Measurements from ENCODE around the gene MREG. TPM values are rescaled to one million over a fixed set of nuclear protein-coding genes. Genes with fewer than 3 reads are reported as not detected.

The MREG gene
- polyA plus RNA-seq, 2 of the 4 experiments (the other 2 are of a cell fraction): 6.4 to 8.0 TPM

DNA sequence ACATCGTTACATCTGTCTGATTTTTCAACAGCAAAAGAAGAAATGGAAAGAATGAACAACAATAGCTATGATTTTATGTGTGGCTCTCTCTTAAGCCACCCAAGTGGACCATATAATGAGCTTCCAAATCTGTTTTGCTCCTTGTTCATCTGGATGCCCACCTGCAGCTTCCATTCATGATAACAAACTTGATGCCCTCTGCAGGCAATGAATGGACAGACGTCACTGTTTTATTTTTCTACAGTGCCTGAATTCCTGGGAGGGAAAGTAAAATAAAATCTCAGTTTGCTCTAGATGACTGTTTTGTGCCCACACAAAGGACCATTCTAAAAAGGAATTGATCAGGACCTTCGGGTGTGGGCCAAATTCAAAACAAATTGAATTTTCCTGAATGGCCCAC, 5.0 kb downstream of the MREG start:
- H3K4me1 ChIP-seq: peaks cover 29% of the 10 kb centered on the region
- H3K4me3 ChIP-seq: no peak overlapping the region
- no peak overlapping the region for H3K4me2 ChIP-seq
- no peak for DNase-seq (ENCODE audit: low read depth in 1 of 2, low spot score in 1 of 2)
- no peak overlapping the region for H3K27ac ChIP-seq
- FAIRE-seq: no peak
- TF ChIP-seq ESRRA (IDR thresholded peaks at IDR 0.05; ENCODE audit: borderline replicate concordance, low read length) (no peak), RAD21 (conservative IDR thresholded peaks at IDR 0.05 in 1 of 2, IDR thresholded peaks at IDR 0.05 in 1 of 2) (peak in 1 of 2 experiments; percentile 22; a peak in 1 of 5 replicates)
- TF ChIP-seq, protein P1, sequence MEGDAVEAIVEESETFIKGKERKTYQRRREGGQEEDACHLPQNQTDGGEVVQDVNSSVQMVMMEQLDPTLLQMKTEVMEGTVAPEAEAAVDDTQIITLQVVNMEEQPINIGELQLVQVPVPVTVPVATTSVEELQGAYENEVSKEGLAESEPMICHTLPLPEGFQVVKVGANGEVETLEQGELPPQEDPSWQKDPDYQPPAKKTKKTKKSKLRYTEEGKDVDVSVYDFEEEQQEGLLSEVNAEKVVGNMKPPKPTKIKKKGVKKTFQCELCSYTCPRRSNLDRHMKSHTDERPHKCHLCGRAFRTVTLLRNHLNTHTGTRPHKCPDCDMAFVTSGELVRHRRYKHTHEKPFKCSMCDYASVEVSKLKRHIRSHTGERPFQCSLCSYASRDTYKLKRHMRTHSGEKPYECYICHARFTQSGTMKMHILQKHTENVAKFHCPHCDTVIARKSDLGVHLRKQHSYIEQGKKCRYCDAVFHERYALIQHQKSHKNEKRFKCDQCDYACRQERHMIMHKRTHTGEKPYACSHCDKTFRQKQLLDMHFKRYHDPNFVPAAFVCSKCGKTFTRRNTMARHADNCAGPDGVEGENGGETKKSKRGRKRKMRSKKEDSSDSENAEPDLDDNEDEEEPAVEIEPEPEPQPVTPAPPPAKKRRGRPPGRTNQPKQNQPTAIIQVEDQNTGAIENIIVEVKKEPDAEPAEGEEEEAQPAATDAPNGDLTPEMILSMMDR (IDR thresholded peaks at IDR 0.05): peak; percentile 9; the same call in 1 of the 3 replicates
- WGBS (ENCODE audit: missing lambda C conversion rate): 42% methylated on average over 3 of the region's 3 CpGs
- no peak for ATAC-seq
- no peaks in the 10 kb centered on the region for H3K9me3 ChIP-seq
- ChIA-PET POLR2A (no interaction called here), CTCF (interaction anchor here (1.0 to 4.8 kb wide), 3 partner anchors 11 to 58 kb away, joined by 3 to 28 read pairs (median 5); no protein-coding TSS in a partner anchor)

DNA sequence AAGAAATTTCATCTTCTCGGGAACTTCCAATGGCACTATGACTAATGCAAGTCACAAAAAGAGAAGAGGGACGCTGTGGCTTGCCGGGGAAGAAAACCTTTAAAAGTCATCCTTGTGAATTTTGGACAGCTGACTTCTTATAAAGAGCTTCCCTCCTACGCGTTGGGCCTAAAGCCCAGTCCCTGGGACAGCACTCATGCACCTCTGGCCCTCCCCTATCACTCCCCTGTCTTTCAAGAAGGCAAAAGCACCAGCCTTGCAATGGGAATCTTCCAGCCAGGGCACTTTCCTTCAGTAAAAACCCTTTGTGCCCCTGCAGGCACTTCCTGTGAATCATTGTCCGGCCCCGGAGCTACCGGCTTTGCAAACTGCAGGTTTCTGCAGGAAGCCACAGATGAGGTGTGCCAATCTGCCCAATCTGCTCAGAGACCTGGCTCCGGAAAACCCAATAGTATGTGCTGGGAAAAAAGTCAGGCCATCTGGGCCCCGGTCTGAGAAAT, 7.1 kb downstream of the MREG start:
- Histone ChIP-seq H3K27ac (peak overlapping the region; percentile 34 to 59; a peak in 5 of 6 replicates), H3K4me3 (no peak overlapping the region), H3K9me3 (no peaks in the 10 kb centered on the region), H3K4me2 (peak overlapping the region; percentile 60), H3K4me1 (peaks cover 16% of the 10 kb centered on the region)
- TF ChIP-seq RAD21 (conservative IDR thresholded peaks at IDR 0.05 in 1 of 2, IDR thresholded peaks at IDR 0.05 in 1 of 2) (no peak), FOSL2 (IDR thresholded peaks at IDR 0.05) (no peak), FOSL2 (CRISPR knock-in tag; IDR thresholded peaks at IDR 0.05) (no peak), FOSB (CRISPR knock-in tag; IDR thresholded peaks at IDR 0.05) (no peak), PHF8 (IDR thresholded peaks at IDR 0.05; ENCODE audit: borderline replicate concordance, low read depth) (no peak)
- TF ChIP-seq, protein P2, sequence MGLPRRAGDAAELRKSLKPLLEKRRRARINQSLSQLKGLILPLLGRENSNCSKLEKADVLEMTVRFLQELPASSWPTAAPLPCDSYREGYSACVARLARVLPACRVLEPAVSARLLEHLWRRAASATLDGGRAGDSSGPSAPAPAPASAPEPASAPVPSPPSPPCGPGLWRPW (IDR thresholded peaks at IDR 0.05): no peak
- ATAC-seq: peak; percentile 63 to 70; a peak in 4 of 6 replicates
- POLR2A ChIA-PET: no interaction called here
- no peak for FAIRE-seq
- CTCF ChIA-PET: interaction anchor here (0.6 to 1.3 kb wide), 6 partner anchors 16 to 56 kb away, joined by 3 to 4 read pairs (median 4); no protein-coding TSS in a partner anchor
- WGBS (ENCODE audit: missing lambda C conversion rate): 45% methylated on average over 10 of the region's 10 CpGs
- peak in 1 of 2 experiments; percentile 24 for DNase-seq (ENCODE audit: low read depth in 1 of 2, low spot score in 1 of 2)

DNA sequence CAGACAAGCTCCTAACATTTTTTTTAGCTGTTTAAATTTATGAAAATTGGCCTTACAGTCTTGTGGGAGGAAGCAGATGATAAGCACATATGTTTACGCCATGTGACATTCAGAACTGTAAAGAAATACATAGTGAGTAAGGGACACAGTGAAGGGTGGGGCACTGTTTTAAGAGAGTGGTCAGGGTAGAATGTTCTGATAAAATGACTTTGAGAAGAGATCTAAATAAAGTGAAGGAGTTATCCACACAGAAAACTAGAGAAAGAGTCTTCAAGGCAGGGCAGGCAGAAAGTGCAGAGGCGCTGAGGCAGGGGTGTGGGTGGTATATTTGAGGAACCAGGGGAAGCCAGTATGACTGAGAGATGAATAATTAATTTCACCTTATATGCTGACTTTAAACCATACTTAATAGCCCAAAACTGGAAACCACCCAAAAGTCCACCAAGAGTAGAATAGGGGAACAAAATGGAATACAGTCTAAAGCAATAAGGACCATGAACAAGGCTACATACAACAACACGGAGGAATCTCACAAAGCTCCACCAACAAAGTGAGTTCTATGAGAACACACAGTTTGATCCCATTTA, 8.6 kb downstream of the MREG start:
- ATAC-seq: no peak
- DNase-seq (ENCODE audit: low read depth in 1 of 2, low spot score in 1 of 2): no peak
- ChIA-PET POLR2A (interaction anchor here (0.6 kb wide), 1 partner anchor 27 kb away, joined by 3 read pairs; no protein-coding TSS in a partner anchor), CTCF (interaction anchor here (0.6 to 1.7 kb wide), 3 partner anchors 55 to 1905 kb away, joined by 4 to 5 read pairs (median 4); no protein-coding TSS in a partner anchor)
- H3K9me3 ChIP-seq: no peaks in the 10 kb centered on the region
- H3K4me2 ChIP-seq: no peak overlapping the region
- 98% methylated on average over 3 of the region's 3 CpGs for WGBS (ENCODE audit: missing lambda C conversion rate)
- no peak for TF ChIP-seq POLR2A (IDR thresholded peaks at IDR 0.05; ENCODE audit: low read length)
- H3K4me3 ChIP-seq: no peak overlapping the region
- peaks cover 14% of the 10 kb centered on the region for H3K4me1 ChIP-seq
- no peak for FAIRE-seq
- no peak overlapping the region for H3K27ac ChIP-seq

DNA sequence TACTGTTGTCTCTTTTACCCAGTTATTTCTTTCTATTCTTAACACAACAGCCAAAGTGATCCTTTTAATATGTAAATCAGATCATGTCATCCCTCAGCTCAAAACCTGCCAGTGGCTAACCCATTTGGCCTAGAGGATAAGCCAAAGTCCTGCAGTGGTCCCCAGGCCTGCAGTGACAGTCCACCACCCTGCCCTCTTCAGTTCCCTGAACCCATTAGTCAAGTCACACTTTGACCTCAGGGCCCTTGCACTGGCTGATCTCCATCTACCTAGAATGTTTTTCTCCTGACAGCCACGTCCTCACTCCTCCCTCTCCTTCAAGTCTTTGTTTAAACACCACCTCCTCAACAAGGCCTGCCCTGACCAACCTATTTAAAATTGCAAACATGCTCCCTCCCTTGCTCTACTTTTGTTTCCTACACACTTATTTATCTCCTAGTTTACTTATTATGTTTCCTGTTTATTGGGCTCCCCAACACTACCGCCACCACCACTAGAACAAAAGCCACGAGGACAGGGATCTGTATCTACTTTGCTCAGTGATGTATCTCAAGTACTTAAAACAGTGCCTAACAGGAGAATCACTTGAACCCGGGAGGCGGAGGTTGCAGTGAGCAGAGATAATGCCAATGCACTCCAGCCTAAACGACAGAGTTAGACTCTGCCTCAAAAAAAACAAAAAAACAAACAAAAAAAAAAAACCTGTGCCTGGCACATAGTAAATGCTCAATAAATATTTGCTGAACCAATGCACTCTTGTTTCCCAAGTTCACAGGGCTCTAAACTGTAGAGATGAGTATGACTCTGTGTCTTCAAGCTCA, 9.3 kb downstream of the MREG start:
- TF ChIP-seq CEBPB (IDR thresholded peaks at IDR 0.05) (no peak), EP300 (IDR thresholded peaks at IDR 0.05) (no peak), FOSL2 (IDR thresholded peaks at IDR 0.05) (no peak), FOSL2 (CRISPR knock-in tag; IDR thresholded peaks at IDR 0.05) (no peak), KDM1A (IDR thresholded peaks at IDR 0.05; ENCODE audit: low read depth) (no peak), RNF2 (IDR thresholded peaks at IDR 0.05; ENCODE audit: borderline replicate concordance, low read depth) (no peak), ZC3H11A (IDR thresholded peaks at IDR 0.05) (no peak), PHF8 (IDR thresholded peaks at IDR 0.05; ENCODE audit: borderline replicate concordance, low read depth) (no peak), TP53 (CRISPR knock-in tag; IDR thresholded peaks at IDR 0.05) (no peak)
- TF ChIP-seq, protein P2 (IDR thresholded peaks at IDR 0.05): no peak
- TF ChIP-seq, protein P3, sequence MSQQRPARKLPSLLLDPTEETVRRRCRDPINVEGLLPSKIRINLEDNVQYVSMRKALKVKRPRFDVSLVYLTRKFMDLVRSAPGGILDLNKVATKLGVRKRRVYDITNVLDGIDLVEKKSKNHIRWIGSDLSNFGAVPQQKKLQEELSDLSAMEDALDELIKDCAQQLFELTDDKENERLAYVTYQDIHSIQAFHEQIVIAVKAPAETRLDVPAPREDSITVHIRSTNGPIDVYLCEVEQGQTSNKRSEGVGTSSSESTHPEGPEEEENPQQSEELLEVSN (IDR thresholded peaks at IDR 0.05; ENCODE audit: borderline replicate concordance, low read depth): no peak
- no peak for ATAC-seq
- no peak overlapping the region for H3K4me3 ChIP-seq
- H3K27ac ChIP-seq: no peak overlapping the region
- no peak for DNase-seq (ENCODE audit: low read depth in 1 of 2, low spot score in 1 of 2)
- H3K4me2 ChIP-seq: no peak overlapping the region
- 88% methylated on average over 6 of the region's 6 CpGs for WGBS (ENCODE audit: missing lambda C conversion rate)
- no peaks in the 10 kb centered on the region for H3K9me3 ChIP-seq
- H3K4me1 ChIP-seq: peaks cover 14% of the 10 kb centered on the region
- FAIRE-seq: no peak
- CTCF ChIA-PET: interaction anchor here (0.6 to 1.7 kb wide), 3 partner anchors 54 to 1905 kb away, joined by 4 to 5 read pairs (median 4); no protein-coding TSS in a partner anchor
- POLR2A ChIA-PET: no interaction called here

Data from A549 (cell line).